Common myeloid progenitor, CD34-positive (primary cell): ENCODE measurements around the gene F2R.
"Not testable (repeated sequence)": the region's sequence is repeated elsewhere in the genome, so short reads cannot be mapped to it uniquely, and the experiment has no call there.

Experiments
- CTCF ChIA-PET: fragments of 350-600 bp; sonication (Branson Sonifier 250); formaldehyde crosslinking; loops from one replicate; lab custom pipeline; 2021; ENCODE audit warnings: antibody characterized with exemption; lab: Charles Lee
- POLR2A ChIA-PET: fragments of 350-600 bp; sonication (Branson Sonifier 250); formaldehyde crosslinking; loops from one replicate; lab custom pipeline; 2021; ENCODE audit warnings: antibody characterized with exemption; lab: Charles Lee
- DNase-seq, 3 donors: peaks; one replicate each; pipeline versions ENCODE4 v3.0.0 to v3.0.0-alpha.2; 2013
- H3K27ac ChIP-seq, 2 experiments: 1 replicate in 1 of 2; 2 replicates in 1 of 2; pipeline ENCODE4 v1.7.0; 2013; ENCODE audit warnings: inconsistent platforms in 2 of 2, low read length in 2 of 2, mild to moderate bottlenecking in 2 of 2, low read depth in 1 of 2, moderate library complexity in 1 of 2; ENCODE audit not compliant: severe bottlenecking in 2 of 2, insufficient read depth in 1 of 2, poor library complexity in 1 of 2
- H3K27me3 ChIP-seq, 5 experiments: replicated peaks in 2 of 5; 1 replicate in 3 of 5; 2 replicates in 2 of 5; pipeline versions ENCODE4 v1.6.1 to v1.7.0; 2013; ENCODE audit warnings: low read length in 4 of 5, mild to moderate bottlenecking in 2 of 5, moderate library complexity in 2 of 5, inconsistent platforms in 1 of 5; ENCODE audit not compliant: insufficient read depth in 5 of 5, control insufficient read depth in 4 of 5
- H3K36me3 ChIP-seq, 4 experiments: 1 replicate in 2 of 4; 2 replicates in 2 of 4; pipeline versions ENCODE4 v1.6.1 to v1.7.0; 2013; ENCODE audit warnings: low read length in 3 of 4, control low read depth in 1 of 4, mild to moderate bottlenecking in 1 of 4; ENCODE audit not compliant: control insufficient read depth in 4 of 4, insufficient read depth in 4 of 4
- H3K4me1 ChIP-seq, 4 experiments: 1 replicate in 3 of 4; 2 replicates in 1 of 4; pipeline versions ENCODE4 v1.6.1 to v1.7.1; 2013; ENCODE audit warnings: low read length in 3 of 4, mild to moderate bottlenecking in 3 of 4, control low read depth in 1 of 4, inconsistent platforms in 1 of 4, moderate library complexity in 1 of 4; ENCODE audit not compliant: control insufficient read depth in 4 of 4, insufficient read depth in 4 of 4; ENCODE audit errors: control extremely low read depth in 1 of 4
- H3K4me3 ChIP-seq, 7 experiments: 1 replicate in 4 of 7; 2 replicates in 3 of 7; pipeline versions ENCODE4 v1.5.1 to v1.7.0; 2013; ENCODE audit warnings: mild to moderate bottlenecking in 7 of 7, low read length in 6 of 7, moderate library complexity in 6 of 7, inconsistent platforms in 2 of 7, low read depth in 2 of 7, control low read depth in 1 of 7; ENCODE audit not compliant: insufficient read depth in 4 of 7, control insufficient read depth in 1 of 7; ENCODE audit errors: extremely low read depth in 1 of 7
- H3K9me3 ChIP-seq, 5 experiments: 1 replicate in 4 of 5; 2 replicates in 1 of 5; pipeline versions ENCODE4 v1.6.1 to v1.7.1; 2013; ENCODE audit warnings: low read length in 4 of 5, mild to moderate bottlenecking in 2 of 5, inconsistent platforms in 1 of 5, low read depth in 1 of 5, moderate library complexity in 1 of 5; ENCODE audit not compliant: control insufficient read depth in 4 of 5, insufficient read depth in 2 of 5; ENCODE audit errors: control extremely low read depth in 1 of 5
- WGBS: methylation state at CpG from one replicate; pipeline ENCODE4 v1.1.5; 2013; ENCODE audit not compliant: insufficient coverage; 5-methylcytosine and 5-hydroxymethylcytosine counted together

F2R gene

DNA sequence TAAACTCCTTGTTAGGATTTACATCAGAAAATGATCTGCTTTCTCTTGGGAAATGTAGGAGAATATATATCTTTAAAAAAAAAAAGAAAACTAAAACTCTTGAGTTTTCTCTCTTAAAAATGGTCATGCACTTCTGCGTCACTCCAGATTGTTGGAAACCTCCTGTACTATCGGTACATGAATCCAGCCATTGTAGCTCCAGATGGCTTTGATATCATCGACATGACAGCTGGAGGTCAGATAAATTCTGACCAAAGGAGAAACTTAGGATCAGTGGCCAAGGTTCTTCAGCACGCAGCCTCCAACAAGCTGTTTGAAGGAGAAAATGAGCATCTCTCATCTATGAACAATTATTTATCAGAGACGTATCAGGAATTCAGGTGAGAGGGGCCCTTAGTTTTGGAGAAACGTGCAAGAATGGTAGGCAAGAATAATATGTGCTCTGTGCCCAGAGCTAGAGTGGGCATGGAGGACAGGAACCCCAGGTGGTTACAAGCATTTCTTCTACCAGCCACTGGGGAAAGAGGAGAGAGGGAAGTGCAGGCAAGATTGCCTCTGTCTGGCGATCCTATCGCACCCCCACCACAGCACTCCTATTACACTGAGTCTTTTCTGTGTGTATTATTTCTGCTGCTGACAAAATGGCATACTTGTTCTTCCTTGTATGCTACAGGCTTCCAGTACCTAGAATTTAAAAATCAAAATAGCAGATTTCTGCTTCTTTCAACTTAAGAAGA, 41.4 kb upstream of the F2R start:
- ChIA-PET CTCF (interaction anchor here (0.8 to 2.6 kb wide), 5 partner anchors 11 to 73 kb away, joined by 3 to 12 read pairs (median 3); no protein-coding TSS in a partner anchor), POLR2A (no interaction called here)
- peak in 2 of 3 donors; percentile 35 to 53 for DNase-seq
- Histone ChIP-seq H3K9me3 (no peaks in the 10 kb centered on the region), H3K27ac (no peak overlapping the region), H3K36me3 (peaks cover 31 to 93% (median 69%) of the 10 kb centered on the region in 4 experiments), H3K4me3 (no peak overlapping the region), H3K27me3 (no peaks in the 10 kb centered on the region), H3K4me1 (peaks cover 0 to 20% (median 7%) of the 10 kb centered on the region in 4 experiments)
- 98% methylated on average over 5 of the region's 8 CpGs for WGBS

DNA sequence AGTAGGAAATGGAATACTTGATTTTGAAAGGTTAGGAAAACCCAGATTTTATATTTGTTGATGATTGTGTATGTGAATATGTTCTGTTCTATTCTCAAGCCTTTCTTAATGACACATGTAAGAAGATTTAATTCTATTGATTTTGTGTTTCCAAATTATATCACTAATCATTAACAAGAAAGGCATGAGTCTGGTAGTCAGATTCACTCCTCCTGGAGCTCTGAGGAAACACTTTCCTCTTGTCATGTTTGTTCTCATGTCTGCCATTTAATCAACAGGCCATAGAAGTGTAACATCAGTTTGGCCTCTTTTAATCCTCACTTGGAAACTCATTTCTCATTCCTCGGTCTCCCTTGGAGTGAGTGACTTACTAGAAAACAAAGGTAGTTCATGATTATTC, 40.6 kb upstream of the F2R start:
- ChIA-PET POLR2A (no interaction called here), CTCF (no interaction called here)
- no peak for DNase-seq
- no peaks in the 10 kb centered on the region for H3K9me3 ChIP-seq
- H3K4me1 ChIP-seq: peaks cover 0 to 20% (median 6%) of the 10 kb centered on the region in 4 experiments
- no CpG with 5 or more reads among the region's 1 CpG for WGBS
- no peak overlapping the region for H3K4me3 ChIP-seq
- no peaks in the 10 kb centered on the region for H3K27me3 ChIP-seq
- no peak overlapping the region for H3K27ac ChIP-seq
- peaks cover 31 to 93% (median 64%) of the 10 kb centered on the region in 4 experiments for H3K36me3 ChIP-seq

DNA sequence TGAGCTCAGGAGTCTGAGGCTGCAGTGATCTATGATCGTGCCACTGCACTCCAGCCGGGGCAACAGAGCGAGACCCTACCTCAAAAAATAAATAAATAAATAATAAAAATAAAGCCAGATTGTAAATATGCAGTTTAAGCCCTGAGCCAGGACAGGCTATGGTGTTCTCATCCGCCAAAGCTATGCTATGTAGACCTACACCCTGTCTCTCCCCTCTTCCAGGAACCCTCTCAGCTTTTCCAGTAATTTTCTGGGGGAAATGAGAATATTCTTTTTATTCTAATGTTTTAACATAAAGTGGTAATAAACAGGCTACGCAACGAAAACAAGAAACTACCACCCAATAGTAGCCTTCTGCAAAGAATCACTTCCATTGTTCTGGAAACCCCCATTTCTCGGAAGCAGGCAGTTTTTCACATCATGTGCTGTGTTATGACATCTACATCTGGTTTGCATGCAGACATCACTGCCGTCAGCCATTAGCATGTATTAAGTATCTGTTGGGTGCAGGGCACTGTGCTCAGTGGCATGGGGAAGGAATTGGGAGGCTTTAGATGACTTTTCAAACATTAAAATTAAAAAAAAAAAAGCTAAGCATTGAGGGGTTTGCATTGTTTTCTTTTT, 38.0 kb upstream of the F2R start:
- WGBS: 100% methylated on average over 1 of the region's 8 CpGs
- peaks cover 25 to 83% (median 54%) of the 10 kb centered on the region in 4 experiments for H3K36me3 ChIP-seq
- ChIA-PET POLR2A (no interaction called here), CTCF (interaction anchor here (1.0 to 3.0 kb wide), 4 partner anchors 9 to 97 kb away, joined by 3 to 9 read pairs (median 4); no protein-coding TSS in a partner anchor)
- DNase-seq: no peak
- H3K27ac ChIP-seq: no peak overlapping the region
- H3K27me3 ChIP-seq: no peaks in the 10 kb centered on the region
- no peak overlapping the region for H3K4me3 ChIP-seq
- H3K9me3 ChIP-seq: no peaks in the 10 kb centered on the region
- H3K4me1 ChIP-seq: peaks cover 0 to 15% (median 4%) of the 10 kb centered on the region in 4 experiments

DNA sequence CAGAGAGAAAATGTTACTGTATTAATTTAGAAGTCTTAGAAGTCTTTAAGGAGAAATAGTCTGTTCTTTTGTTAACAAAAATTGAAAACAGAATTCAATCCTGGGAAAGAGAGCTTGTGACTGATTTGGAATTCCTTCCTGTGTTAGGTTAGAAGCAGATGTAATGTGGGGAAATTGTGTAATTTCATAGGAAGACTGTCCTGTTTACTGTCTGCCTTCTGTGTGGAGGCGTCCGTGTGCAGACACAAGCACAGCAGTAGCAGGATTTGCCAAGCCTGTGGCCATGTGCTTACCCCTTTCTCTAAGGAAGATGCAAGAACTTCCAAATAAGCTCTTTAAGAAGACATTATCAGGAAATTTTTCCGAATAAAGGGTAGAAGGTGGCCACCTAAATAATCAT, 36.7 kb upstream of the F2R start:
- no peaks in the 10 kb centered on the region for H3K9me3 ChIP-seq
- peaks cover 25 to 79% (median 46%) of the 10 kb centered on the region in 4 experiments for H3K36me3 ChIP-seq
- CTCF ChIA-PET: interaction anchor here (1.4 to 3.0 kb wide), 2 partner anchors 10 to 95 kb away, joined by 4 to 9 read pairs; no protein-coding TSS in a partner anchor
- H3K27me3 ChIP-seq: no peaks in the 10 kb centered on the region
- WGBS: 89% methylated on average over 3 of the region's 3 CpGs
- no peak for DNase-seq
- peaks cover 0 to 28% (median 7%) of the 10 kb centered on the region in 4 experiments for H3K4me1 ChIP-seq
- no peak overlapping the region for H3K4me3 ChIP-seq
- no peak overlapping the region for H3K27ac ChIP-seq
- POLR2A ChIA-PET: interaction anchor here (0.6 kb wide), 1 partner anchor 8 kb away, joined by 4 read pairs; no protein-coding TSS in a partner anchor

DNA sequence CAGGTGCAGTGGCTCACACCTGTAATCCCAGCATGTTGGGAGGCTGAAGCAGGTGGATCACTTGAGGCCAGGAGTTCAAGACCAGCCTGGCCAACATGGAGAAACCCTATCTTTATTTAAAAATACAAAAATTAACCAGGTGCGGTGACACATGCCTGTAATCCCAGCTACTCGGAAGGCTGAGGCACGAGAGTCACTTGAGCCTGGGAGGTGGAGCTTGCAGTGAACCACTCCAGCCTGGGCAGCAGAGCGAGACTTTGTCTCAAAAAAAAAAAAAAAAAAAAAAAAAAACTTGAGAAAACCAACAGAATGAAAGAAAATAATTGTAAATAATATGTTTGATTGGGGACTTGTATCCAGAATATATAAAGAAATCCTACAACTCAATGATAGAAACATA, 35.1 kb upstream of the F2R start:
- CTCF ChIA-PET: interaction anchor here (0.6 to 4.4 kb wide), 5 partner anchors 9 to 136 kb away, joined by 3 to 25 read pairs (median 5); no protein-coding TSS in a partner anchor
- H3K27ac ChIP-seq, H3K27me3 ChIP-seq, DNase-seq, H3K4me3 ChIP-seq, POLR2A ChIA-PET, H3K9me3 ChIP-seq: not testable (repeated sequence)
- WGBS: no CpG with 5 or more reads among the region's 4 CpGs
- Histone ChIP-seq H3K36me3 (peaks cover 19 to 76% (median 46%) of the 10 kb centered on the region in 4 experiments), H3K4me1 (peaks cover 0 to 41% (median 12%) of the 10 kb centered on the region in 4 experiments)

DNA sequence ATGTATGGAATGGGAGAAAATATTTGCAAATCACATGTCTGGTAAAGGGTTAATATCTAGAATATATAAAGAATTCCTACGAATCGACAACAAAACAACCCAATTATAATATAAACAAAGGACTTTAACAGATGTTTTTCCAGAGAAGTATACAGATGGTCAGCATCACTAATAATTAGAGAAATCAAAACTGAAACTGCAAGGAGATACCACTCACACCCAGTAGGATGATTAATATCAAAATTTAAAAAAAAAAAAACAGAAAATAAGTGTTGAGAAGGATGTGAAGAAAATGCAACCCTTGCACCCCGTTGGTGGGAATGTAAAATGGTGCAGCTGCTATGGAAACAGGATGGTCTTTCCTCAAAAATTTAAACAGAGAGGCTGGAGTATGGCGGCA, 34.6 kb upstream of the F2R start:
- Histone ChIP-seq H3K36me3 (peaks cover 19 to 76% (median 44%) of the 10 kb centered on the region in 4 experiments), H3K4me3 (no peak overlapping the region), H3K9me3 (no peaks in the 10 kb centered on the region), H3K27me3 (no peaks in the 10 kb centered on the region), H3K27ac (no peak overlapping the region), H3K4me1 (peaks cover 0 to 41% (median 12%) of the 10 kb centered on the region in 4 experiments)
- 100% methylated on average over 1 of the region's 4 CpGs for whole genome bisulfite sequencing
- ChIA-PET POLR2A (no interaction called here), CTCF (interaction anchor here (0.9 to 4.4 kb wide), 4 partner anchors 10 to 41 kb away, joined by 3 to 25 read pairs (median 4); no protein-coding TSS in a partner anchor)
- DNase-seq: no peak
